Measurements from ENCODE around the gene DCDC1.

The DCDC1 gene

DNA sequence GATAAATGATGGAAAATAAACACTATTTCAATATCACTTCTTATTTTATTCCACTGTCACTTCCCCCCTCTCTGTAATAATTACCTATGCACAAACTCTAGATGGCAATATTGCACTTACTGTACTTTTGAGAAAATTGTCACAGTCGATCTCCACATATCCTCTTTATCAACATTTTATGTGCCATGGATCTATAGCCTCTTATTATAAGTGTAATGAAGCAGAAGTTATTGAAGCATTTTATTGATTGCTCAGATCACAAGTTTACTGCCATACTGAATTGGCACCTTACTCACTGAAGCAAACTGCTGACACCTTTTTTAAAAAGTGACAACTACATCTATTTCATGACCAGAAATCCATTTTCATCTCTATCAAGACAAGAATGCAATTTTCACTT is 133.4 kb downstream of the DCDC1 start:
- peak; percentile 4 for DNase-seq (ENCODE audit: low spot score)

DNA sequence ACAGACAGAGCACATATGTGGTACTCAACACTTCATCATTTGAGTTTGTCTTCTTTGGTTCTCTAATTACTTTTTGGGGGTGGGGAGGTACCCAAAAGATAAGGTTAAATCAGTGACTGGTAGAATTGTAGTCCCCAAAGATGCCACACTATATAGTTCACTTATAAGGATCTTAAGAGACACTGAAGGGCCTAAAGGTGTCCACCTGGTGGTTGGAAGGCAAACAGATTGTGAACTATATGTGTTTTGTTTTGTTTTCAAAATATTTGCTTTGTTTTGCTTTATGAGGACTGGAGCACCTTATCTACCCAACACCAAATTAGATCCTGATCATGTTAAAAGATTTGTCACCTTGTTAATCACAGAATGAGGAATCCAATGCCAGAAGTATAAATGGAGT is 136.1 kb downstream of the DCDC1 start:
- no peak for DNase-seq (ENCODE audit: low spot score)

DNA sequence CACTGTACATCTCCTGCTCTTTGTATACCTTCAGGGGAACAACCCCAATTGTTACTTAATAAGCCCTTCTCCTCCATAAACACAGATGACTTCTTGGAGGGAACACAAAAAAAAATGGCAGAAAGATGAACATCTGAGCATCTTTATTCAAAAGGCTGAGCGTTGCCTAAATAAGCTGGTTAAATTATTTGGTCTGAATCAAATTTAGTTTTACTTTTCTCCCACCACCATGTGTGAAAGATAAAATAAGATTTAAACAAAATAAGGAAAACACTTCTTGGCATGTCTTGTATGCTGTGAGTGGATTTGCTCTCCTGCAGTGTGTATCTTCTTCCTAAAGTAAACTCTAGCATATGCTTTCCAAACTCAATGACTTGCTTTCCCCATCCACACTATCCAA is 137.9 kb downstream of the DCDC1 start:
- no peak for DNase-seq (ENCODE audit: low spot score)

DNA sequence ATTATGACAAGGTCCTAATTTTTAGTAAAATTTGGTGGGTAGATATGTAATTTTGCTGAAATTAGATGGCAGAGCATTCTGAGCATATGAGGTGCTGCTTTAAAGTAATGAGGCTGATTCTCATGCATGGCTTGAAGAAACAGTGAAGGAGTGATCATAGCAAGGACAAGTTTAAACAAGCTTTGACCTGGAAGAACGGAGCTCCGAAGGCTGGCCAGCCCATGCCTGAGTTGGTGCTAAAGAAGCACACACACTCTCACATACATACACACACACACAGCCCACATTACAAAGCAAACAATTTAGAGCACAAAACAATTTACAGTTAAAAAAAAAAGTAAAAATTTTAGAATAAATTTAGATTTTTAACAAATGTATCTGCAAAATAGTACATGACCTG is 150.7 kb downstream of the DCDC1 start:
- no peak for DNase-seq (ENCODE audit: low spot score)

DNA sequence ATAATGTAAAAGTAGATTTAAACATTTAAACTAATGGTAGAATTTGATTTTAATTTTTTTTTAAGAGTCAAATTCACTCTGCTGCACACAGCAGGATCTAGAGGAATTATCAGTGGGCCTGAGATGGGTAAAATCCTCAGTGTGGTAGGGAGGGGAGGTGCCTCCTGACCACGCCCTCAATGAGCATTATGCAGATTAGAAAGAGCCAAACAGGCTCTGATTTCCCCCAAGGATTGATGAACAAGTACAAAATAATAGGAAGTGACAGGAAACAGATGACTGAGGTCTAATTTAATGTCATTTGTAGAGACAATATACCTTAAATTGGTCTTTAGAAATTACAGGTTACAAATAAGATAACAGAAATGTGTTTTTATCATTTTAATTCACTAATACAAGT is 155.2 kb downstream of the DCDC1 start:
- no peak for DNase-seq (ENCODE audit: low spot score)

DNA sequence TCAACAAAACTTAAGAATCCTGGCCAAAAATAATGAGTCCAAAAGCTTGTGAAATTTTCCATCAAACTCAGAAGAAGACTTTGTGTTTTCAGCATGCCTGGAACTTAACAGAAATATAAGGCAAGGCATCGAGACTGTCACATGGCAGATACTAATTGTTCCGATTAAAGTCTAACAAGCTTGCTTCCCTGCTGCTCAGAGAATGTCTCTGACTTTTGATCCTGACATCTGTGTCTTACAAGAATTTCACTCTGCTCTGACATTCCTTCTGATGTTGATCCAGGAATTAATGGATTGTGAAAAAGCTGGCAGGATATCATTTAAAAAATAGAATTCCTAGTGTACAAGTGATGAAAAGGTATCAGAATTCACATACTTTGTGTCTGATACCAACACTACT is 170.2 kb downstream of the DCDC1 start:
- DNase-seq (ENCODE audit: low spot score), result no peak

DNA sequence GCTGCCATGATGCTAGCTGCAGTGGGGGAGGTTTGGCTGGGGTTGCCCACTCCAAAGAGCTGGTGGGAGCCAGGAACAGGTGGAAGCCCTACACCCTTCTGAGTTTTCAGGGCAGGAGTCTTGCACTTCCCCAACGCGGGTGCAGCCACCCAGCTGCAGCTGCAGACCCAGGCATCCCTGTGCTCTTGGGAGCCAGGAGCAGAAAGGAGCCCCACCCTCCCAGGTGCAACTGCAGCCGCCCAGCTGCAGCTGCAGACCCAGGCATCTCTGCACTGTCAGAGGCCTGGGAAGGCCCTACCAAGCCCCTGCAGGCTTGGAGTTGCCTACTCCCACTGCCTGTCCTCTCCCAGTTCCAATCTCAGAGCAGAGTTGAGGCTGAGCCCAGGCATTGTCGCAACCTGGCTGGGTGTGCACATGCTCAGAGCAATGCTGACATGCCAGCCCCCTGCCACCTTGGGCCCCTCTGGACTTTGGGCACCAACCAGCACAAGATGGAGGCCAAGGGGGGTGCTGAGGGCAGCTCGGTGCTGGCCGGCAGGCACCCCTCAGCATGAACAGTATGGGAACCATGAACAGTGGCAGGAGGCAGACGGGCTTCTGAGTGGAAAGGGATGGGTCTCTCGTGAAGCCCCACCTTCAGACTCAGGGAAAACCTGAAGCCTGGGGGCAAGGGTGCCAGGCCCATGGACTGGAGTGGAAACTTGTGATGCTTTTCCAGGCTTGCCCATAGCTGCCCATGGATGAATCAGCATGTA is 195.4 kb downstream of the DCDC1 start:
- DNase-seq (ENCODE audit: low spot score), result no peak

DNA sequence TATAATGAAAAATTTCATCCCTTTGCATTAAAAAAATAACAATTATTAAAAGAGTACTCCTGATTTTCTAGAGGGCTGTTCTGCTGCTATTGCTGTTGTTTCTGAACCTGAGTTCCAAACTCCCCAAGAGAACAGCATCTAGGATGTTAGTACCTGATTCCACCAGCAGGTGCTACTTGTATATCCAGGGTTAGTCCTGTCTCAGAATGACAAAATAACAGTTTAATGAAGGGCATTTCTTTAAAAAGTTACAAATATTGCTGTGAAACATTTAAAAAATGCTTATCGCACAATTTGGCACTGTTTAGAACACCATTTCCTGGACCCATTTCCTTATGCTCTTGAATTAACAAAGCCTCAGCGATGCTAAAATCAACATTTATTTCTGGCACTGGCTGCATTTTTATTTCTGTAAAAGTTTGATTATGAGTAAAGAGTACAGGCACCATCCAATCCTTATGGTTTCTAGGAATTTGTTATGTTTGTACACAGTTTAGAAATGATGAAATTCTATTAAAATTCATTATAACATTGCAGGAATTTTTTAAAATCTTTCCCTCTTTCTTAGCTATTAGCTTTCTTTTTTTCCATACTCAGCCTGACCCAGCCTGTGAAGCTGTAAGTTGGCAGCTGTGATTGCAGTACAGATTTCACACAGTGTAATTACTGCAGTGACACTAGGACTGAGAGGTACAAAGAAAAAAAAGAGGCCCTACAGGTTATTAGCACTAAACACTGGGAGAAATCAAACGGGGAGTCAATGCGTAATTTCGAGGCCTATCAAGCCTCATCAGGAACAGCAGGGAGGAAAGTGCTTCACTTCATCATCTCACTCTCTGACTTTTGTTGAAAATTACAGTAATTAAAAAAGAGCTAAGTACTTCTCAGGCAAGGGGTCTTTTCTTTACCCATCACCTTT is 208.8 kb downstream of the DCDC1 start:
- no peak for DNase-seq (ENCODE audit: low spot score)

DNA sequence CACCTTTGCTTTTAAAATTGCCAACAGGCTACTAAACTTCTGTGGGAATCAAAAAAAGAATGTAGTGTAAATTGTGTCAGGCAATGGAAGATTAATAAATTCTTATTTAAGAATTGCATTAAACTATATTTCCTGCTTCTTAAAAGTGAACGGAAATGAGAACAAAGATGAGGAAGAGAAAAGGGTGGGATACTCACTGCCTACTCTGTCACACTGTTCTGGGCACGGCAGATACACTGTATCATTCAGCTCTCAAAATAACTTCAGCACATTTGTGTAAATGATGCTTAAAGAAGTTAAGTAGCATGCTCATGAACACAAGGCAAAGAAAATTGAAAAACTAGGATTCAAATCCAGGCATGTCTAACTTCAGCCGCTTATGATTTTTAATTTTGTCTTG is 218.7 kb downstream of the DCDC1 start:
- no peak for DNase-seq (ENCODE audit: low spot score)

DNA sequence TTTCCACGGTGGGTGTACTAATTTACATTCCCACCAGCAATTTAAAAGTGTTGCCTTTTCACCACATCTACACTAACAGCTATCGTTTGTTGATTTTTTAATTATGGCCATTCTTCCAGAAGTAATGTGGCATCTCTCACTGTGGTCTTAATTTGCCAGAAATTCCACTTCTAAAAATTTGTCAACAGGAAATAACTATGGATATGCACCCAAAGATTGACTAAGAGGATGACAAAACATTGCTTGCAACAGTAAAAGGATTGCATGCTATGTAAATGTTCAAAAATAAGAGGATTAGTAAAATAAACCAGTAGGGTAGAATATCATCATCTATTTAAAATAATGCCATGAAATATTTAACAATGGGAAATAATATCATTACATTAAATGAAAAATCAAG is 219.5 kb downstream of the DCDC1 start:
- DNase-seq (ENCODE audit: low spot score), result no peak

DNA sequence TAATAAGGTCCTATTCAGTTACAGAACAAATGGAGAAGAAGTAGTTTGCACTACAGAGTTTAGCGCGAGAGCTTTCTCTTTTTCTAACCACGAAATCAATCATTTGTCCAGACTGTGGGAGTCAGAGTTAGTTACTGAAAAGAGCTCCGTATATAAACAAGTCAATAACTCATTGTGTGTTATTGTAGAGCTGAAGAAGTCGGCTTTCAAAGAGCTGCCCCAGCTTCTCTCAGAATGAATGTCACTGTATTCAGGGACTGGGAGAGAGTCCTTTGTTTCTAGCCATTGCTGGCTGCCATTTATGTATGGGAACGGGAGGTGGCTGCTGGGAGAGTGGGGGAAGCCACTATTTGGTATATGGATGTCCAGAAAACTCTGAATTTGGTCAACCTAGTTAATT is 227.8 kb downstream of the DCDC1 start:
- DNase-seq (ENCODE audit: low spot score), result no peak

DNA sequence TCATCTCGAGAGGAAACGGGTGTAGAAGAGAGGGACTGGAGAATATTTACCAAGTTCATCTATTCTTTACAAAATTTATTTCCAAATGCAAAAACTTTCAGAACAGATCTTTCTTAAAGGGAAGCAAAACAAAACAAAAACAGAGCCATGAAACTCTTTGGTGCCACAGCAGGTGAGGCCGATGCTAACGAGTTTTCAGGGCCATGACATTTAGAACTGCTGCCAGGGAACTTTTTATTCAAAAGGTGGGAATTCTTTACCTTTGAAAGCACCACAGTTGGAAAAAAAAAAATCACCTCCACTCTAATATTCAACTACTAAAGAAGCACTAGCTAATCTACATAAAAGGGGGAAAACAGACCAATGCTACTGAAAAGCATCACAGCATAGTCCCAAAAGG is 230.1 kb downstream of the DCDC1 start:
- DNase-seq (ENCODE audit: low spot score), result no peak

DNA sequence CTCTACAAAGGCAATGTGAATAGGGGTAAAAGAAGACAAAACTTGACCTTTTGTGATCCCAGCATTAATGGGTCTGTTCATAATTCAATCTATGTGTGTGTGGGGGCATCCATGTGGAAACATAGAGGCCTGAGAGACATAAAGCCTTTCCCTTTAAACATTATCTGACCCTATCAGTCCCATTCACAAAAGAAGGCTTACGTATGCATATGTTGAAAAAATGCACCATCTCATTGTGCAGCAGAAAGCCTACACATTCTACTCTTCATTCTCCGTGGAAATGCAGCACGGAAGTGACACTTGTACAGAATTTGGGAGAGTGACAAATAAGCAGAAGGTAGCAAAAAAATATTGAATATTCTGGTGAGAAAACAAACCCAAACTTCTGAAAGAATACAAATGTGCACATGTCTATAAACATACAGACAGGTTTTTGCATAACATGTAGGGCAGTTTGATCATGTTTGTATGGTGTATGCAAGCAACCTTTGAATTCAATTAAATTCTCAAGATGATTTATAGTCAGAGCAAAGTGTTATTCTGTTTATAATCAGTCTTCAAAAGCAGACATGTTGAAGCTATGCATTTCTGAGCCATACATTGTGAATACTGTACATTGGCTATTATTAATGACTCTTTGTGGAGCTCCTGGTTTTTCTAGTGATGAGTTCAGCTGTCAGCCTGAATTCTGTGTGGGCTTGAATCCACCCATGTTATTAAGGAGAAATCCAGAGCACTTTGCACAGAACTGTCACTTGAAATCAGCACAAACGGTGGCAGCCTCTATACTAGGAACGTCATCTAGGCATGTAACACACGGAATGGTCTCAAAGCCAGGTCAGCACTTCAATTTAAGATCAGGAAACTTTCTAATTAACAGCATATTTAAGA is 236.8 kb downstream of the DCDC1 start:
- DNase-seq (ENCODE audit: low spot score), result no peak

DNA sequence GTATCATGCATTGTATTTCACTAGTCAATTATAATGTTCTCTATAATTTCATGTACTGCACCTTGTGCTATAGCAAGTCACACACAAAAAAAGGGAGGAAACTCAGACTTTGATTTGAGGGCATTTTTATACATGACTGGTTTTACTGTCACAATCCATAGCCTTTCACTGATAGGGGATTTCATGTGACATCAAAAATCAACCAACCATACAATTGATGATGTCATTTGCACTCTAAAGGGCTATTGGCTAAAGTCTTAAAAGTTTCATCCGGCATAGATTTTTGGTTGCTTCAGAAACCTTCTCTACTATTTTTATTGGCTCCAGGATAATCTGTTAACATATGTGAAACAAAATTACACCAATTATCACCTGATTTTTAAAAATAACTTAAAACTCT is 237.8 kb downstream of the DCDC1 start:
- DNase-seq (ENCODE audit: low spot score), result no peak

DNA sequence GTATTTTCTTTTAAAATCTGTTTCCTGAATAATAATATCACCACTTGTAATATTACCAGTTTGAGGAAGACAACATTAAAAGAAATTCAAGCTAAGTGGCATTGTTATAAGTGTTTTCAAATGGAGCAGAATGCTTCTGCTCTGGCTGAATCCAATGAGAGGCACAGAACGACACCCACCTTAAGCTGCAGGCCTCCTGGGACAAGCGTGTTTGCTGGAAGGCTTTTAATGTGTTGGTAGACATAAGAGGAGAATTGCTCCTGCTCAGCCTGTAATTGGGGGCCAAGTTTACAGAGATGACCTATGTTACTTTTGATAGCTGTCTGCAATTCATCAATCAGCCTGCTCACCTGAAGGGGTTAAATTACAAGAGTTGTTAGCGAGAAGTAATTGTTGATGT is 242.2 kb downstream of the DCDC1 start:
- no peak for DNase-seq (ENCODE audit: low spot score)

DNA sequence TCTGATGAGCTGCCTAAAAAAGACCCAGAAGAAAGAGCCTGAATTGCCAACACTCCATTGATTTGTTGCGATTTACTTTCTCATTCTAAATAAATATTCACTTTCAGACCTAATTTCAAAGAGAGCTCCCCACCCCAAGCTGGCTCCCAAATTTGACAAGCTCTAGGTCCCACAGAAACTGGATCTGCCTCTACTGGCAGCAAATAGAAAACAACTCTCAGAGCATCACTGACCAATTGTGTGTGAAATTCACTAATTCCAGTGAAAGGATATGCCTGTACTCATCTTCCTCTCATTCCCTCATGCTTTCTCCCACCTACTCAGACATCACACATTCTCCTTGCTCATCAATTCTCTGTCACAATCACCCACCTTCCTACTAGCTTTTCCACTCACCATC is 249.1 kb downstream of the DCDC1 start:
- no peak for DNase-seq (ENCODE audit: low spot score)

DNA sequence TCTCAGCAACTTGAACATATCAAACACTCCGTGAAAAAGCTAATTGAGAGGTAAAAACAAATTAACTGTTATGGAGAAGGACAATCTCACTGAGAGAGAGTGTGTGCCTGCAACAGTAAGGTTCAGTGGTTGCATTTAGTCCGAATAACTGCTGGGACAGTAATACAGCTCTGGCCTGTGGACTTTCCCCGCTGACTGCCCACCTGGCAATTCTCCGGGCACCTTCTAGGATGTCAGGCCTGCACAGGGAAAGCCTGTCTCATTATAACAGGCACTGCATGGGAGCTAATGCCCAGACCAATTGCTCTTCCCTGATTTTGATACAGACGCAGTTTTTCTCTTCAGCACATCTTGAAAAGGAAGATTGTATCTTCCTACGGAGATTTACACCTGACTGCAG is 251.0 kb downstream of the DCDC1 start:
- DNase-seq (ENCODE audit: low spot score), result no peak

DNA sequence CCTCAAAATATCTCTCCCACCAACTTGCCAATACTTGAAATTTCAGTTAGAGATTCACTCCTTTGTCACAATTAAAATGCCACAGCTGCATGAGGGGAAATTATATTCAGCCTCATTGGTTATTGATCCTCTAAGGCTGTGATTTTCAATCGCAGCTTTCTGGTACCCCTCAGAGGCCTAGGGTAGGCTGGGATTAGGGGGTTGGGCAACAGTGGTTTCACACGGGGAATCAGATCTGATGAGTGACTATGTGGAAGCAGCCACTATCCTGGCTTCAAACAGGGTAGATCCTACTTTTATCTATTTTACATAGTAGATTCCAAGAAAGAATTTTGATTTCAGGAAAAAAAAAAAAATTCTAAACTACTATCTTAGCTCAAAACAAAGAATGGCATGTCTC is 252.5 kb downstream of the DCDC1 start:
- DNase-seq (ENCODE audit: low spot score), result no peak

DNA sequence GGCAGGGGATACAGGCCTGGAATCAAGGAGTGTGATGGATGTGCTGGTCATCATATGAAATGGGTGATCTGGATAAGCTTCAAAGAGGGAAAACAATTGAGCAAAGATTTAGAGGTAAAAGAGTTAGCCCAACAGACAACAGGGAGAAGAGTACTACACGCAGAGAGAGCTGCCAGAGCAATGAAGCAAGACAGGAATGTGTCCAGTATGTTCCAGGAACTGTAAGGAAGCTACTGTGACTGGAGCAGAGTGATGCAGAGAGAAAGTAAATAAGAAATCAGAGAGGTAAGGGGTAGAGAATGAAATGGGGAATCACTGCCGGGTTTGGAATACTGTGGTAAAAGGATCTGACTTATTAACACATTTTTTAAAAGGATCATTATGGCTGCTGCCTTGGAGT is 255.1 kb downstream of the DCDC1 start:
- no peak for DNase-seq (ENCODE audit: low spot score)

DNA sequence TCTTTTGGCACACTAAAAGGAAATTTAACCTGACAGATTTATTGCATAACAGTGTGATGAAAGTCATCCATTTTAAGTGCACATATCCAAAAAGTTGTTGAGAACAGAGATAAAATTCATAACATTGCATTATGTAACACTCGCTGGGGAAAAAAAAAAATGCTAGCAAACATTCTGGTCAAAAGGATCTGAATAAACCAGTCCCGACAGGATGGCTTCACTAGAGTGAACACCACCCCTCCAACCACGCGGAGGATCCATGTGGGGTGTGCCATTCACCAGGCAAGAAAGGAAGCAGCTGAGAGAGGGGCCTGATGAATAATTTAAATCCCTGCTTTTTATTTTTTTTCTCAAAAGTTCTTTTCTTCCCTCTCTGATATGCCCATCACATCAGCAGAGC is 258.7 kb downstream of the DCDC1 start:
- no peak for DNase-seq (ENCODE audit: low spot score)

DNA sequence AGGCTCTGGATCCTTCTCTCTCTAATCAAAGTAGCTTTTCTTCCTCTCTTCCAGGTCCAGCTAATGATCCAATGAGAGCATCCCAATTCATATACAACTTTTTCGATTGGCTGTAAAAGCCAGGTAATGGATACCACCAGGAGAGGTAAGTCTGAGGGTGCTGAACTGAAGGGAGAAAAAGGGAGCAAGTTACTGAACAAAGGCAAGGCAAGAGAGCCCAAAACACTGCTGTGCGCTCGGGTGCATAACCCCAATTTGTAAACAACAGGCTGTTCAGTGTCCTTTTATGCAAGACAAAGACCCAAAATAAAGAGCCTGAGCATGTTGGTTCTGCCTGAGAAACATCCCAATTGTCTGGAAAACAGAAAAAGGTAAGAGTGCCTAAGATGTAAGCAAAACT is 260.1 kb downstream of the DCDC1 start:
- no peak for DNase-seq (ENCODE audit: low spot score)

DNA sequence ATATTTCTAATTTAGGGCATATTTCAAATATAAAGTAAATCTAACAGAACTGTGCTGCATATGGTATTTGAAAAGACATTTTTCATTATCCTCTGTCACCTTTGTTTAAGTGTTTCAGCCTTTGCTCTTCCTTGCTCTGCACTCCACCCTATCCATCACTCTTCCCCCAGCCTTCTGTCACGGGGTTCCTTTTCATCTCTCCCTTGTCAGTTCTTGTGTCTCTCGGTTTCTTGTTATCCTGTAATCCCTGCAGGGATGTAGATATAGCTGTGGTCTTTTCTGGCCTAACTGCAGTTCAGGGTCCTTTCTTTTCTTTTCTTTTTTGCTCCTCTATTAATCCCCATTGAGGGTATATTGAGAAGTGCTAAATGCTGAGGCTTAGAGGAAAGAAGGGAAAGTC is 261.9 kb downstream of the DCDC1 start:
- DNase-seq (ENCODE audit: low spot score), result no peak

Data from AG08395 (cell line).